ENCODE results near the gene CHURC1.

DNA sequence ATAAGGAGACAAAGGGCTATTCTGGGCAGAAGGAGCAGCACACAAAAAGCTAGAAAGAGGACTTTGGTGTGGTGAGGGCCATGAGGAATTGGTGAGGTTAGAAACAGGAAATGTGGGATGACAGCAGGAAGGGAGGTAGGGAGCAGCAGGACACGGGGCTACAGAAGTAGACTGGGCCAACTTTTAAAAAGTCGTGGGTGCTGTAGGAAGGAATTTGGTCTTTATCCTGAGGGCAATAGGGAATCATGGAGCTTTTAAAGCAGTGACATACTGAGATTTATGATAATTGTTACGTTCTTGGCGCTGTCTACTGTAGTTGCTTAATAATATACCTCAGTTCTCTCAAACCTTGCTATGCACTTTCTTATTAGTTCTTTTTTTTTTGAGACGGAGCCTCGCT is 8.2 kb upstream of the CHURC1 start:
- TF ChIP-seq, protein P1, sequence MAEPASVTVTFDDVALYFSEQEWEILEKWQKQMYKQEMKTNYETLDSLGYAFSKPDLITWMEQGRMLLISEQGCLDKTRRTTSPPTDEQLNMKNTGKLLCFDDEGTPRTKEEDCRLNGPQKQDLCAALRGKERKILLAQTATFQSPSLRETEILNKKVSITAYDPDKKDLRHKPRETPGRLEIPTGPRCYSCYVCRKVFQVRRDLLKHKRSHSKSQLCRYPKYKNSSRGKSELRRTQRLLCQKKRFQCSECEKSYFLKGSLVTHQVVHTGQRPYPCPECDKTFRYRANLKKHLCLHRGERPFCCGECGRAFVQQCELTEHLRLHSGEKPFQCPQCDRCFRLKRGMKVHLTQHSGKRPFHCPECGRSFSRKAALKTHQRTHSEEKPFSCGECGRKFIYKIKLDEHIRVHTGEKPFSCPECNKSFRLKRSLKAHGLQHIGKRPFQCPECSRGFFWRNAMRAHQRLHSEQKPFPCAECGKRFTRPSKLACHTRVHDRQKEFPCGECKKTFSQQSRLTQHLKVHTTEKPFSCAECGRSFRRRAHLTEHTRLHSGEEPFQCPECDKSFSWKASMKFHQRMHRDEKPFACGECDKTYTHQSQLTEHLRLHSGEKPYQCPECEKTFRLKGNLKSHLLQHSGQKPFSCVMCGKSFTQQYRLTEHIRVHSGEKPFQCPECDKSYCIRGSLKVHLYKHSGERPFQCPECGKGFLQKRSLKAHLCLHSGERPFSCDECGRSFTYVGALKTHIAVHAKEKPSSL (CRISPR knock-in tag; conservative IDR thresholded peaks at IDR 0.05): no peak
- TF ChIP-seq, protein P2, sequence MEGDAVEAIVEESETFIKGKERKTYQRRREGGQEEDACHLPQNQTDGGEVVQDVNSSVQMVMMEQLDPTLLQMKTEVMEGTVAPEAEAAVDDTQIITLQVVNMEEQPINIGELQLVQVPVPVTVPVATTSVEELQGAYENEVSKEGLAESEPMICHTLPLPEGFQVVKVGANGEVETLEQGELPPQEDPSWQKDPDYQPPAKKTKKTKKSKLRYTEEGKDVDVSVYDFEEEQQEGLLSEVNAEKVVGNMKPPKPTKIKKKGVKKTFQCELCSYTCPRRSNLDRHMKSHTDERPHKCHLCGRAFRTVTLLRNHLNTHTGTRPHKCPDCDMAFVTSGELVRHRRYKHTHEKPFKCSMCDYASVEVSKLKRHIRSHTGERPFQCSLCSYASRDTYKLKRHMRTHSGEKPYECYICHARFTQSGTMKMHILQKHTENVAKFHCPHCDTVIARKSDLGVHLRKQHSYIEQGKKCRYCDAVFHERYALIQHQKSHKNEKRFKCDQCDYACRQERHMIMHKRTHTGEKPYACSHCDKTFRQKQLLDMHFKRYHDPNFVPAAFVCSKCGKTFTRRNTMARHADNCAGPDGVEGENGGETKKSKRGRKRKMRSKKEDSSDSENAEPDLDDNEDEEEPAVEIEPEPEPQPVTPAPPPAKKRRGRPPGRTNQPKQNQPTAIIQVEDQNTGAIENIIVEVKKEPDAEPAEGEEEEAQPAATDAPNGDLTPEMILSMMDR (IDR thresholded peaks at IDR 0.05): no peak
- no peak for TF ChIP-seq MYBL2 (CRISPR knock-in tag; IDR thresholded peaks at IDR 0.05)
